KOPT-K1 (cell line): Measurements from ENCODE around the gene FAM3B.

ENCODE experiments used
- H3K27ac ChIP-seq: fragments of 200-600 bp; sonication (generic); 2 replicates; pipeline ENCODE4 v1.5.1; 2016; ENCODE audit warnings: antibody characterized with exemption, mild to moderate bottlenecking, low read depth, low read length; ENCODE audit not compliant: poor library complexity, severe bottlenecking
- H3K36me3 ChIP-seq: fragments of 200-600 bp; sonication (generic); 2 replicates; pipeline ENCODE4 v1.5.1; 2017; ENCODE audit warnings: antibody characterized with exemption, mild to moderate bottlenecking, low read length, moderate library complexity; ENCODE audit not compliant: insufficient read depth
- H3K9me3 ChIP-seq: fragments of 200-600 bp; sonication (generic); 2 replicates; pipeline ENCODE4 v1.5.1; 2017; ENCODE audit warnings: antibody characterized with exemption, low read length, mild to moderate bottlenecking; ENCODE audit not compliant: insufficient read depth, poor library complexity, severe bottlenecking

The FAM3B gene

DNA sequence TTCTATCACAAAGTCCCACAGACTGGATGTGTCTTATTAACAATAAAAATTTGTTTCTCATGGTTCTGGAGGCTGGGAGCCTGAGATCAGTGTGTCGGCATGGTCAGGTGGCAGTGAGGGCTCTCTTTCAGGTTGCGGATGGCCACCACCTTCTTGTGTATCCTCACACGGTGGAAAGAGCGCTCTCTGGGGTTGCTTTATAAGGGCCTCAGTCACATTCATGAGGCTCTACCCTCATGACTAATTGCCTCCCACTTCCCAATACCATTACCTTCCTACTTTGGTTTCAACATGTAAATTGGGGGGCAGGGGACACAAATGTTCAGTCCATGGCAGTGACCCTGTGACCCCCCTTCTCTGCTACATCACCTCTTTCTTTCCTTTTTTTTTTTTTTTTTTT lies 88.7 kb downstream of the FAM3B start:
- Histone ChIP-seq H3K9me3 (no peaks in the 10 kb centered on the region), H3K36me3 (no peaks in the 10 kb centered on the region), H3K27ac (no peak overlapping the region)

DNA sequence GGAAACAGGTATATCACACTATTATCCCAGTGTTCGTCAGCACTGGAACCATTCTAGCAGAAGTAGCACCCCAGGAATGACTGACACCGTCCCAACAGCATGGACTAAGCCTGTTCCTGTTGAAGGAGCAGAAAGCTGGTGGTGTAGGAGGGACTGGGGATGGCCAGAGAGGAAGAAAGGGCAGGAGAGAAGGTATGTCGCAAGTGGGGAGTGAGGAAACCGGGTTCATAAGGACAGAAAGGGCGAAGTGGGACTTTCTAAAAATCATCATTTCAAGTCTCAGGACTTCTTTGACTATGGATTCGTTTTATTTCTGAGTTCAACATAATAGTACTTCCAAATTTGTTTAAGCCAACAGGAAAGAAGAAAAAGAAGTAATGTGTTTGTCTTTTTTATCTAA lies 89.7 kb downstream of the FAM3B start:
- H3K36me3 ChIP-seq = no peaks in the 10 kb centered on the region
- H3K9me3 ChIP-seq = no peaks in the 10 kb centered on the region
- H3K27ac ChIP-seq = no peak overlapping the region
